Stimulated activated naive CD4-positive, alpha-beta T cell treated with Interleukin-2 at 50 U/mL for 16 hours (primary cell): ENCODE measurements around the gene ADSL.
"Not testable (repeated sequence)": the region's sequence is repeated elsewhere in the genome, so short reads cannot be mapped to it uniquely, and the experiment has no call there.

Experiments
- DNase-seq: peaks from one replicate; lab custom pipeline; 2025; lab: John Stamatoyannopoulos, UW

The ADSL gene

GRCh38 chr22:40346185-40347118 lies at the start of gene ADSL:
ADSL (plus strand) TSS chr22:40346500; CDS start chr22:40346559, 59 bp downstream.
- DNase-seq: peak; percentile 85

GRCh38 chr22:40300316-40300715 lies 46.0 kb upstream of the ADSL start:
- DNase-seq: no peak

DNA sequence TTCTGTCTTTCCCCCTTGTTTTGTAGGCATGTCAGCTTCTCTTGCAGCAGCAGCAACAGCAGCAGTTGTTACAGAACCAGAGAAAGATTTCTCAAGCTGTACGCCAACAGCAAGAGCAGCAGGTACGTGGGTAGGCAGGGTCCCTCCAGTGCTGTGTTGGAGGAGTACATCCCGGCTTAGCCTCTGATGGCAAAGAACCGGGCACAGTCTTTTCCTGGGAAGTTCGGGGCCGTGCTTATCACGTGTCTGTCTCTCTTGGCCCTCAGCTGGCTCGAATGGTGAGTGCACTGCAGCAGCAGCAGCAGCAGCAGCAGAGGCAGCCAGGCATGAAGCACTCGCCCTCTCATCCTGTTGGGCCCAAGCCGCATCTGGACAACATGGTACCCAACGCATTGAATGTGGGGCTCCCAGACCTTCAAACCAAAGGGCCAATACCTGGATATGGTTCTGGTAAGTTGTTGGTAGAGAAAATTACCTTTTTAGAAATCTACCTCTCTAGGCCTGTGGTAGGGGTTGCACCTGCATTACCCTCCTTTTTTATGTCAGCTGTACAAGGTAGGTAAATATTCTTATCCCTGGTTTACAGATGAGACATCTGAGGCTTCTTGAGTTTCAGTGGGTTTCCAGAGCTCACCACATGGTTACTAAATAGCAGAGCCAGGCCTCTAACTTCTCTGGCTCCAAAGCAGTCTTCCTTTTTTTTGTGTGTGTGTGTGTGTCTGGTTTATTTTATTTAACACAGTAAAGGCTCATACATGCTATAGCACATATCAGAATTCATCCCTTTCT lies 45.2 kb upstream of the ADSL start:
- DNase-seq: no peak

GRCh38 chr22:40302149-40302548 lies 44.2 kb upstream of the ADSL start:
- no peak for DNase-seq

DNA sequence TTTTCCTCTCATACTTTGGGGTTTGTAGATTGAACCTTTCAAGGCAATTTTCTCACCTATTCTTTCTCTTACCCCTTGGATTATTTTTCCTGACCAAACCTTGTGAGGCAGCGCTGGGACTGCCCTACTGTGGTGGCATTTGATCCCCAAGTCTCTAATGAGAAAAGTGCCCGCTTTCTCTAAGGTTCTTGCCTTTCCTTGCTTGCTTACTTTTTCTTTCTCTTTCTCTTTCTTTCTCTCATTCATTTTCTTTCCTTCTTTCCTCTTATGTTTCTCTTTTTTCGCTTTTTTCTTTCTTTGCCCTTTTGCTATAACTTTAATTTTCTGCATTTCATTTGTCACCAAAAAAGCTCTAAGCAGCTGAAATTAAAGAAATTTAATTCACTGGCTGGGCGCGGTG lies 40.7 kb upstream of the ADSL start:
- DNase-seq: no peak

GRCh38 chr22:40308999-40309573 lies 37.2 kb upstream of the ADSL start:
- no peak for DNase-seq

DNA sequence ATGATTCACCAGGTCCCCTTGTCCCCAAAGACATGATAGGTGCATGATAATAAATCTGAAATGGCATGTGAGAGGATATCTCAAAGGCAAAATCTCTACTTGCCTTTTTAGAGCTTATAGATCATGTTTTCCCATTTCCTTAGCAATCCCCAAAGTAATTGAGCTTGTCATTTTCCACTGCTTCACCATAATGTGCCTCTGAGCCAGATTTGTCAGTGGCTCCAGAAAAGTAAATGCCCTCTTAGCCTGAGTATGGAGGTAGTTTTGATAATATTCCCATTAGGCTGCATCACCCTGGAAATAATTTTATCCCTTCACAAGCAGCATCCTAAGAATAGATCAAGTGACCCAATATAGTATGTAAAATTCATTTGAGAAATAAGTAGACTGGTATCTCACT lies 36.7 kb upstream of the ADSL start:
- no peak for DNase-seq

DNA sequence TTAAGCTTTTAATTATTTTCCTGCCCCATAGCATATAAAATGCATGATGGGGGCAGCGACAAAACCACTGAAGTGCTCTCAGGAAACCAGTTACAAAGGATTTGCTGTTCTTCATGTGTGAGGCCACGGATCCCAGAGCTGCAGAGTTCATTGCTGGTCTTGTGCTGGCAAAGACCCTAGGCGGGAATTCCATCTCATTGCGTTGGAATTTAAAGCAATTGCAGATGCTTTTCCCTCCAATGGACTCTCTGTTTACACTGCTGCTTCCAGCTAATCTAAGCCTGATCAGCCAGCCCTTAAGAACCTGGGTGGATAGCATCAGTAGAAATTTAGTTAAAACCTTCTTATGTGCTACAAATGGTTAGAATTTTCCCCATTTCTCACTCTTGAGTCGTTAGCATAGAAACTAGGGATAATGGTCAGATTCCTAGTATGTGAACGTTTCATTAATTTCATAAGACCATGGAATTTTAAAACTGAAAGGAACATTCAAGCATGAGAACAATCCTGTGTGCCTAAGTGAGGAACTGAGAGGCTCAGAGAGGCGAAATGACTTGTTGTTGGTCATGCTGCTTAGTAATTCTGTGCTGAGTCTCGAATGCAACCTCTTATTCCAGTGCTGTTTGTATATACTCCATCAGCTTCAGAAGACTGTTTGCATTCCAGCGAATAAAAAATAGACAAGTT lies 36.1 kb upstream of the ADSL start:
- no peak for DNase-seq

- DNase-seq: no peak
Measured at GRCh38 chr22:40310768-40311120, 35.6 kb upstream of the ADSL start.

GRCh38 chr22:40311646-40312045 lies 34.7 kb upstream of the ADSL start:
- DNase-seq: not testable (repeated sequence)

DNA sequence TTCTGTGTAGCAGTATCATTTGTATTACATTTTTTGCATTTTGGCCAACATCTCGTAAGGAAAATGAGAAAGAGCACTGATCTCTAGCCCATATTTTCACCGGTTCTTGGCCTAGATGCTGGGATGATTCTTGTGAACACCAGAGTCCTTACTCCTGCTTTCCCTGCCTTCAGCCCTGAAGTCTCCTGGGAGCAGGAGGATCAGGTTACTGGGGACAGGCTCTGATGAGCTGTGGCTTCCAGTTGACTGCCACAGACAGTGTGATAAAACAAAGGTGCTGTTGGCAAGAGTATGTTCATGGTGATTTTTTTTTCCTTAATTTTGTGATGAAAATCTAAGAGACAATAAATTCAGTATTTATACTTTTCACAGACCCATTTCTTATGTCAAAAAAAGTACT lies 34.2 kb upstream of the ADSL start:
- no peak for DNase-seq

- DNase-seq: no peak
Measured at GRCh38 chr22:40313007-40313406, 33.3 kb upstream of the ADSL start.

- no peak for DNase-seq
Measured at GRCh38 chr22:40314041-40314440, 32.3 kb upstream of the ADSL start.

GRCh38 chr22:40320687-40321086 lies 25.6 kb upstream of the ADSL start:
- no peak for DNase-seq

DNA sequence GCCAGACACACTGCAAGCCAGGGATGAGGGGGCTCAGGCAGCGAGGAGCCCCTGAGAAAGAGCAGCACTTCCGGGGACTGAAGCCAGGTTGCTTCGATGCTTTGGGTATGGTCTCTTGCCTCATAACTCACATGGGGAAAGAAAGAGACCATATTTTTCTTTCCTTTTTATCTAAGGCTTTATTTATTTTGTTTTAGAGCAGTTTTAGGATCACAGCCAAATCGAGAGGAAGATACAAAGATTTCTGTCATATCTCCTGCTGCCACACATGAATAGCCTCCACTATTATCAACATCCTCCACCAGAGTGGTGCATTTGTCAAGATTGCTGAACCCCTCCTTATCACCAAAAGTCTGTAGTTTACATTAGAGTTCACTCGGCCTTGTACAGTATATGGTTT lies 24.3 kb upstream of the ADSL start:
- DNase-seq: no peak

DNA sequence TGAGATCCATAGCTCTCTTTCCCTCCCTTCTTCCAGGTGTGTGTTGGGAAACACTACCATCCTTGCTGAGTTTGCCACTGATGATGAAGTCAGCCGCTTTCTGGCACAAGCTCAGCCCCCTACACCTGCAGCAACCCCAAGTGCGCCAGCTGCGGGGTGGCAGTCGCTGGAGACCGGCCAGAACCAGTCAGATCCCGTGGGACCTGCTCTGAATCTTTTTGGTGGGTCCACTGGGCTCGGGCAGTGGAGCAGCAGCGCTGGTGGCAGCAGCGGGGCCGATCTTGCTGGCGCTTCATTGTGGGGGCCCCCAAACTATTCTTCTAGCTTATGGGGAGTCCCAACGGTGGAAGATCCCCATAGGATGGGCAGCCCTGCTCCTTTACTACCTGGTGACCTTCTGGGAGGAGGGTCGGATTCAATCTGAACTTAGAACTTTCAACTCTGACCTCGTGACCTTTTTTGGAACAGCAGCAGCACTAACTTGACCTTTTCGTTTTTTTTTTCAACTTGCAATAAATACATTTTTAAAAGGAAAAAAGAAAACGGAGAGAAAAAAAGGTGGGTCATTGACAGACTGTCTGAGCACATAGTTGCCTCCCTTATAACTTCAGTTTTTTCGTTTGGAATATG lies 23.4 kb upstream of the ADSL start:
- no peak for DNase-seq

- no peak for DNase-seq
Measured at GRCh38 chr22:40323681-40324171, 22.6 kb upstream of the ADSL start.

DNA sequence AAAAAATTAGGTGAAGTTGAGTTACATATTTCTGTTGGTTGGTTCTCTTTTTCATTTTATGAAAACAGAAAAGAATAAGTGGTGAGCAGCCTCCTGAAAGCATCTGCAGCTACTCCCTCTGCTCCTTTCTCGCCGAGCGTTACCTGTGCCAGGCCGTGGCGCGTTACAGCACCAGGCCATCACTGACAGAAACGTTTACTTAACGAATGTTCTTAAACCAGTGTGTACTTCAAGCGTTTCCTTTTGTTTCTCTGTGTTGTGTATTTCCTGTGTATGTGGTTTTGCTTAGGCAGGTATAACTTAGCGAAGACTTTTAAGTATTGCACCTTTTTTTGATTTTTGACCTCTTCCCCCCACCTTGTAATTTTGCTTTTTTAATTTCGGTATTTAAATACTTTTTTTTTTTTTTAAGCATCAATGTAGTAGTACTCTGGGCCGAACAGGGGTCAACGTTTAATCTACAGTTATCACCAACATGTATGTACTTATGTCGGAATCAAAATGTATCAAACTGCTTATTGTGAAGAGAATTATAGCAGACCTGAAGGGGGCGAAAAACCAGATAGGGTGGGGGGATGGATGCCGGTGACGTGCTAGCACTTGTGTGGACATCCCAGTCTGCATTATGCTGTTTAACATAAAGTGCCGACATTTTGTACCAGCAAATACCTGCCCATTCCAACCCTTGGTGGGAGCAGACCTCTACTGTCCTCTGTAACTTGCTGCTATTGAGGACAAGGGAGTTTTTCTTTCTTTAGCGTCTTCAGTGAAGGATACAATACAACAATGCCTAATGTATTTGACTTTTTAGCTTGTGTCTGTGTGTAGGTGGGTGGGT lies 21.6 kb upstream of the ADSL start:
- peak; percentile 32 for DNase-seq

- peak; percentile 70 for DNase-seq
Measured at GRCh38 chr22:40325315-40325714, 21.0 kb upstream of the ADSL start.

GRCh38 chr22:40326905-40327735 lies 19.2 kb upstream of the ADSL start:
- no peak for DNase-seq
